Stimulated activated naive CD8-positive, alpha-beta T cell treated with anti-CD3 and anti-CD28 coated beads, Interleukin-15, Interleukin-2, amounts not matched to agents 100 ng/mL and 50 ng/mL, for 24 hours (primary cell): ENCODE results near the gene PLXNA2.

ENCODE experiments used
- H3K27ac Mint-ChIP-seq: one replicate; pipeline ENCODE4 v1.8.0; 2021; ENCODE audit warnings: mild to moderate bottlenecking, mixed read lengths
- H3K27me3 Mint-ChIP-seq: one replicate; pipeline ENCODE4 v1.8.0; 2021; ENCODE audit warnings: mixed read lengths
- H3K36me3 Mint-ChIP-seq: one replicate; pipeline ENCODE4 v1.8.0; 2021; ENCODE audit warnings: low read depth, mixed read lengths
- H3K4me1 Mint-ChIP-seq: one replicate; pipeline ENCODE4 v1.8.0; 2021; ENCODE audit warnings: low read depth, mixed read lengths
- H3K4me3 Mint-ChIP-seq: one replicate; pipeline ENCODE4 v1.8.0; 2021; ENCODE audit warnings: mild to moderate bottlenecking, mixed read lengths
- H3K9me3 Mint-ChIP-seq: one replicate; pipeline ENCODE4 v1.8.0; 2021; ENCODE audit warnings: mixed read lengths

PLXNA2 gene

GRCh38 chr1:208200116-208200515 is 44.1 kb downstream of the PLXNA2 start:
- Mint-ChIP-seq H3K4me1 (no peaks in the 10 kb centered on the region), H3K9me3 (no peaks in the 10 kb centered on the region), H3K36me3 (no peaks in the 10 kb centered on the region), H3K4me3 (no peak overlapping the region), H3K27ac (no peak overlapping the region), H3K27me3 (no peaks in the 10 kb centered on the region)

GRCh38 chr1:208198236-208198635 is 45.9 kb downstream of the PLXNA2 start:
- H3K27ac Mint-ChIP-seq, result no peak overlapping the region
- H3K36me3 Mint-ChIP-seq, result no peaks in the 10 kb centered on the region
- no peaks in the 10 kb centered on the region for H3K4me1 Mint-ChIP-seq
- no peak overlapping the region for H3K4me3 Mint-ChIP-seq
- no peaks in the 10 kb centered on the region for H3K27me3 Mint-ChIP-seq
- no peaks in the 10 kb centered on the region for H3K9me3 Mint-ChIP-seq

- H3K4me1 Mint-ChIP-seq, result no peaks in the 10 kb centered on the region
- H3K4me3 Mint-ChIP-seq, result no peak overlapping the region
- no peaks in the 10 kb centered on the region for H3K9me3 Mint-ChIP-seq
- H3K27ac Mint-ChIP-seq, result no peak overlapping the region
- H3K27me3 Mint-ChIP-seq, result no peaks in the 10 kb centered on the region
- H3K36me3 Mint-ChIP-seq, result no peaks in the 10 kb centered on the region
These were observed 49.2 kb downstream of the PLXNA2 start for GRCh38 chr1:208194944-208195343.

GRCh38 chr1:208192995-208193394 is 51.2 kb downstream of the PLXNA2 start:
- H3K4me1 Mint-ChIP-seq, result peaks cover 10% of the 10 kb centered on the region
- H3K27me3 Mint-ChIP-seq, result no peaks in the 10 kb centered on the region
- H3K27ac Mint-ChIP-seq, result no peak overlapping the region
- H3K4me3 Mint-ChIP-seq, result no peak overlapping the region
- H3K36me3 Mint-ChIP-seq, result no peaks in the 10 kb centered on the region
- no peaks in the 10 kb centered on the region for H3K9me3 Mint-ChIP-seq

DNA sequence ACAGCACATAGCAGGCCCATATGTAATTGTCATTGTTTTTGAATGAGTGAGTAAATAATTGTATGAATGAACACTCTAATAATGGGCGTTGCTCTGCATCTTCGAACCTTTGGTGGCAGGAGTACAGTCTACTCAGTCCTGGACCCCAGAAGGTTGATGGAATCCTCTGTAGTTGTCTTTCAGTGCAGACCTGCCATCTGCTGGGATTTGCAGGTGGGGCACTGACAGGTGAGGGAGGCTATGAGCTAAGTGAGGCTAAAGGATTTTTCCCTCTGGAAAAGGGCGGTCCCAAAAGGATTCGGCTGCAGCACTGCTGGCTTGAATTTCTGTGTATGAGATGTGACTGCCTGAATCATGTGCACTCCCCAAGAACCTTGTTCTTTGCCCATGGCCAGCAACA is 53.4 kb downstream of the PLXNA2 start:
- Mint-ChIP-seq H3K4me3 (no peak overlapping the region), H3K9me3 (no peaks in the 10 kb centered on the region), H3K4me1 (peaks cover 10% of the 10 kb centered on the region), H3K27ac (no peak overlapping the region), H3K27me3 (peaks cover 3% of the 10 kb centered on the region), H3K36me3 (no peaks in the 10 kb centered on the region)

DNA sequence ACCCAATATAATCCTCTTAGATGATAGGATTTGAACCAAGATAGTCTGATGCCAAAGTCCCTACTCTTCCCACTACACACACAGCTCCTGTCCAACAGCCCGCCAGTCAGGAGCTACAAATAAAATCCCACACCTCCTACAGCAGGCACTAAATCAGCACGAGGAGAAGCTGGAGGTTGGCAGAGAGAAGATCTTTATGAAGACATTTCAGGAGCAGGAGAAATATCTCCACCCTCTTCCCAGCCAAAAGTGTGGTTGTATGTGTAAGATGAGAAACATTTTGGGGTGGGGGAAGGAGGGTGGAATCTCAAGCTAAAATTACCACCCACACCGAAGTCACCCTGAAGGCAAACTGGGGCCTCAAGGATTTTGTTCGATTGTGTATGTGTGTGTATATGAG is 54.5 kb downstream of the PLXNA2 start:
- H3K27me3 Mint-ChIP-seq, result peaks cover 3% of the 10 kb centered on the region
- no peak overlapping the region for H3K27ac Mint-ChIP-seq
- H3K36me3 Mint-ChIP-seq, result no peaks in the 10 kb centered on the region
- no peak overlapping the region for H3K4me3 Mint-ChIP-seq
- H3K9me3 Mint-ChIP-seq, result no peaks in the 10 kb centered on the region
- peaks cover 10% of the 10 kb centered on the region for H3K4me1 Mint-ChIP-seq

- peaks cover 10% of the 10 kb centered on the region for H3K4me1 Mint-ChIP-seq
- H3K4me3 Mint-ChIP-seq, result no peak overlapping the region
- H3K27me3 Mint-ChIP-seq, result peaks cover 3% of the 10 kb centered on the region
- no peaks in the 10 kb centered on the region for H3K36me3 Mint-ChIP-seq
- no peaks in the 10 kb centered on the region for H3K9me3 Mint-ChIP-seq
- no peak overlapping the region for H3K27ac Mint-ChIP-seq
These were observed 55.0 kb downstream of the PLXNA2 start for GRCh38 chr1:208189183-208189582.

- Mint-ChIP-seq H3K36me3 (no peaks in the 10 kb centered on the region), H3K9me3 (no peaks in the 10 kb centered on the region), H3K4me3 (no peak overlapping the region), H3K4me1 (peaks cover 10% of the 10 kb centered on the region), H3K27me3 (peaks cover 3% of the 10 kb centered on the region), H3K27ac (no peak overlapping the region)
These were observed 55.6 kb downstream of the PLXNA2 start for GRCh38 chr1:208188607-208189006.

DNA sequence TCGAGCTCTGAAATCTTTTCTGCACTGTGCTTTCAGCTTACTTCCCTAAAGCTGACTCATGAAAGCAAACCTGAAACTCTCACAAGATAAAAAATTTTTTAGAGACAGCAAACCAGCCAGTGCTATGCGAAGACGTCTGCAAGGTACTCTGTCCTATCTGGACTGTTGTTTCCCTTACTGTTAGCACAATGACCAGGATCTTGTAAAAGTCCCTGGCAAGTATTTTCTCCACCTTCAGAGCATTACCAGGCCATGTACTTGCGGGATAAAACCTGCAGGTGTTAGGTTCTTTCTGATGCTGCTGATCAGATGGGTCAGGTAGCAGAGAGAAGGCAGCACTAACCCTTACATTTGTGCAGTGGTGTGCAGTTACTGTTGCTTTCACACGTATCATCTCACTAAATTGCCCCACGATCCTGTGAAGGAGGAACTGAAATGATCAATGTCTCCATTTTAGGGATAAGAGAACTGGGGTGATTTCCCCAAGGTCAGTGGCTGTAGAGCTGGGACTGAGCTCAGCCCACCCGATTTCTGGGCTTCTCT is 56.6 kb downstream of the PLXNA2 start:
- Mint-ChIP-seq H3K27me3 (peaks cover 3% of the 10 kb centered on the region), H3K4me3 (no peak overlapping the region), H3K9me3 (no peaks in the 10 kb centered on the region), H3K36me3 (no peaks in the 10 kb centered on the region), H3K4me1 (peaks cover 10% of the 10 kb centered on the region), H3K27ac (no peak overlapping the region)

- no peaks in the 10 kb centered on the region for H3K36me3 Mint-ChIP-seq
- H3K4me3 Mint-ChIP-seq, result no peak overlapping the region
- peaks cover 3% of the 10 kb centered on the region for H3K27me3 Mint-ChIP-seq
- H3K9me3 Mint-ChIP-seq, result no peaks in the 10 kb centered on the region
- H3K27ac Mint-ChIP-seq, result no peak overlapping the region
- H3K4me1 Mint-ChIP-seq, result peaks cover 10% of the 10 kb centered on the region
These were observed 58.4 kb downstream of the PLXNA2 start for GRCh38 chr1:208185801-208186231.

DNA sequence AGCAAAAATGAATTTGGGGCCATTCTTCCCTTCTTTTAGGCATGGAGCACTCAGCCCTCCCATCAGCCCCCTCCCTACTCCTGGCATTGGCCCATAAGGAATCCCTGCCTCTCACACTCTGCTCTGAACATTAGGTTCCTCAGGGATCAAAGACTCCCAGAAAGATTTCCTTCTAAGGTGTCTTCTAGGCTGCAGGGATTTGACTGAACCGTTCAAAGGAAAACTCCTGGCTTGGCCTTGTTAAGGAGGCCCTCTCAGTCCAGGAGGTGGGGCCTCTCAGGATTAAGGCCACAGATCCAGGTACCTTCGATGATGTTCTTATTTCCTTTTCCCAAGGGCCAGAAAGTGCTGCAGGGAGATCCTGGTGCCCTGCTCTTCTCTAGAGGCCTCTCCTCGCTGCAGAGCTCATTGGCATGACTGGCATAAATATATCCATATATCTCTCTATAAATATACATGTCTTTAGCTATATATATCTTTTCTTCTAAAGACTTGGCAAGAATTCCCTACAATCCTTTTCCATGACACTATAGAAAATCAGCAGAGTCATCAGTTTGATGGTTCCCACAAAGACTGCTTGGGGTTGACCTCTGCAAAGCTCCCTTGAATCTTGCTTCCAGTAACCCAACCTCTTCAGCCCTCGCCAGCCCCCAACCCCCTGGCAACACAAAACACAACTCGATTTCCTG is 59.1 kb downstream of the PLXNA2 start:
- H3K4me3 Mint-ChIP-seq, result no peak overlapping the region
- peaks cover 10% of the 10 kb centered on the region for H3K4me1 Mint-ChIP-seq
- H3K9me3 Mint-ChIP-seq, result no peaks in the 10 kb centered on the region
- H3K36me3 Mint-ChIP-seq, result no peaks in the 10 kb centered on the region
- H3K27ac Mint-ChIP-seq, result no peak overlapping the region
- peaks cover 3% of the 10 kb centered on the region for H3K27me3 Mint-ChIP-seq

DNA sequence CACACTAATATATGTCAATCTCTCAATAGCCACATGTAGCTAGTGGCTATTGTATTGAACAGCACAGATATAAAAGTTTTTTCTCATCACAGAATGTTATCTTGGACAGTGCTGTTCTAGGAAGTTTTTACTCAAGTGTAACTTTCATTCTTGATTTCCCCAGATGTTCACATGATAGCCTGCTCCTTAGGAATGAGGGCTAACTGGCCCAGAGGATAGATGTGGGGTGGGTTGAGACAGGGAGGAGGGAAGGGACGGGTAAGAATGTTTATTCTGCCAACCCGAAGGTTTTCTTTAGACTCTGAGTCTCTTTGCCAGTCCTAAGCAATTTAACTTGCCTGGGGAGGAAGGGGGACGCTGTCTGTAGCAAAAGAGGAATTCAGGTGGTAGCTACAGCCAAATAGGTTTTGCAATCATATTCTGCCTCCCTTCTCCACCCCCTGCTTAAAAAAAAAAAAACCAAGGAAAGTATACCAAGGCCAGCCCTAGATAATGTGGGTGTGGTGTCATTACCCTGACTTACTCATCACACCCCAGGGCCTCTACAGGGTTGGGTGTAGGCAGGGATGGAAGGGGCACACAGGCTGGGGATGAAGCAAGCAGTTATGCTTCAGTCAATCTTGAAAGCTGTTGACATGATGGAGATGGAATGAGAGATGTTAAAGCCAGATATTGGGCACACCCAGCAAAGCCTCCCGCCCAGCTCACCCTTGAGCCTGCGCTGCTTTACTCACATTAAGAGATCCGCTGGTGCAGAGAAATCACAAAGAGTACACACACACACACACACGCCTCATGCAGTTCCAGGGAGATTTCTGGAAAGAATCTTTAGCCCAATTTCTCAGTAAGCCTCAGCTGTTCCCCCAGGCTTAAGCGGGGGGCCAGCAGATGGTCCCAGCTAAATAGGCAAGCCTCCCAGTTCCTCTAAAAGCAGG is 59.9 kb downstream of the PLXNA2 start:
- Mint-ChIP-seq H3K27me3 (peaks cover 3% of the 10 kb centered on the region), H3K4me3 (no peak overlapping the region), H3K9me3 (no peaks in the 10 kb centered on the region), H3K4me1 (peaks cover 5% of the 10 kb centered on the region), H3K27ac (no peak overlapping the region), H3K36me3 (no peaks in the 10 kb centered on the region)

DNA sequence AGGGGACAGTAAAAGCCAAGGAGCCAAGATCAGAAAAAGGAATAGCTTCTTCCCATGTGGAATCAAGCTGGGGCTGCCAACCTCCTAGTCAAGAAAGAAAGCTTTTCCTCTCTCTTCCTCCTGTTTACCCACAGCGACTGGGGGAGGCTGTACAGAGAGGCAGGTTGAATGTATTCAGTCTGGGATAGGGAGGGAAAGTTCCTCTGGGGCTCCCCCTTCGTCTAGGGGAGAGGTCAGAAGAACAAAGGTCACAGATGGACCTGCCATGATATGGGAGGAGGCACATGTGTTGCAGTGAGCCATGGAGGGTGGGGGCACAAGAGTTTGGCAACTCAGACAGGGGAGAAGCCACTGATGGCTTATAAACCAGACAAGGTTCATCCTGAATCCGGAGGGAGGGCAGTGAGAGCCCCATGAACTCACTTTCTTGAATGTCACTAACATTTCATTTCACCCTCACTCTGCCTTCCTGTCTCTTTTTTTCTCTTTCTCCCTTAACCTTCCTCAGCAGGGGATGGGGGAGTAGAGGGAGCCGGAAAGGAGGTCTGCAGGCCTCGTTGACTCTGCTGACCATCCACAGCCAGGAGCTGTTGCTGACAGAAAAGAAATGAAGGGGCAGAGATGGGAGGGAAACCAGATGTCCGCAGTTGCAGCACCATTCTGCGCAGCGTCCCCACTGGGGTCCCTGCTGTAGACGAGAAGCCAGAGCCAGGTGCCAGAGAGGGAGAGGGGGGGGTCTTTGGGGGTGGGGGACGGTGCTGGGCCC is 61.1 kb downstream of the PLXNA2 start:
- Mint-ChIP-seq H3K36me3 (no peaks in the 10 kb centered on the region), H3K27me3 (peaks cover 3% of the 10 kb centered on the region), H3K27ac (no peak overlapping the region), H3K4me3 (no peak overlapping the region), H3K4me1 (no peaks in the 10 kb centered on the region), H3K9me3 (no peaks in the 10 kb centered on the region)

DNA sequence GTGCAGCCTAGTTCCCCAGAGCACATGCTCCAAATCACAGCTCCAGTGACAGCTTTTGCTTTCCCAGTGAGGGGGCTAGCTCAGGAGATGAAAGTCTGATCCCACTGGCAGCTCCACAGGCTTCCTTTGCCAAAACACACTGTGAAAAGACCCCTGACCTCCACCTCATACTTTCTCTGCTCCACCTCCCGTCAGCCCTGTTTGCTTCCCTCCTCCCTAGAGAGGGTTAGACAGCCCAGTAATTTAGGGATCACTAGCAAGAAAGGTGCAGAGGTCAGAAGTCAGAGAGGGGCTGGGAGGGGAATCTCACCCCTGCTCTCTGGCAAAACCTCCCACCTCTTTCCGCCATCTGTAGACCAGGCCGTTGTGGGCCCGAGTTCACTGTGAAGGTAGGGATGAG is 62.8 kb downstream of the PLXNA2 start:
- H3K27ac Mint-ChIP-seq, result no peak overlapping the region

GRCh38 chr1:208180421-208180820 is 63.8 kb downstream of the PLXNA2 start:
- no peak overlapping the region for H3K27ac Mint-ChIP-seq
- H3K27me3 Mint-ChIP-seq, result no peaks in the 10 kb centered on the region
- no peak overlapping the region for H3K4me3 Mint-ChIP-seq
- H3K4me1 Mint-ChIP-seq, result no peaks in the 10 kb centered on the region
- no peaks in the 10 kb centered on the region for H3K36me3 Mint-ChIP-seq
- H3K9me3 Mint-ChIP-seq, result no peaks in the 10 kb centered on the region

More for the DNA sequence above, 62.8 kb downstream of the PLXNA2 start:
- Mint-ChIP-seq H3K4me3 (no peak overlapping the region), H3K9me3 (no peaks in the 10 kb centered on the region), H3K27me3 (peaks cover 2% of the 10 kb centered on the region), H3K4me1 (no peaks in the 10 kb centered on the region), H3K36me3 (no peaks in the 10 kb centered on the region)
